IPS DF 4.7 (cell line): ENCODE measurements around the gene TENT5C.
"Not testable (repeated sequence)": the region's sequence is repeated elsewhere in the genome, so short reads cannot be mapped to it uniquely, and the experiment has no call there.

Experiments used
- DNase-seq: peaks from one replicate; pipeline ENCODE4 v3.0.0-alpha.2; 2013; ENCODE audit warnings: low spot score; ENCODE audit errors: extremely low read depth

TENT5C gene

DNA sequence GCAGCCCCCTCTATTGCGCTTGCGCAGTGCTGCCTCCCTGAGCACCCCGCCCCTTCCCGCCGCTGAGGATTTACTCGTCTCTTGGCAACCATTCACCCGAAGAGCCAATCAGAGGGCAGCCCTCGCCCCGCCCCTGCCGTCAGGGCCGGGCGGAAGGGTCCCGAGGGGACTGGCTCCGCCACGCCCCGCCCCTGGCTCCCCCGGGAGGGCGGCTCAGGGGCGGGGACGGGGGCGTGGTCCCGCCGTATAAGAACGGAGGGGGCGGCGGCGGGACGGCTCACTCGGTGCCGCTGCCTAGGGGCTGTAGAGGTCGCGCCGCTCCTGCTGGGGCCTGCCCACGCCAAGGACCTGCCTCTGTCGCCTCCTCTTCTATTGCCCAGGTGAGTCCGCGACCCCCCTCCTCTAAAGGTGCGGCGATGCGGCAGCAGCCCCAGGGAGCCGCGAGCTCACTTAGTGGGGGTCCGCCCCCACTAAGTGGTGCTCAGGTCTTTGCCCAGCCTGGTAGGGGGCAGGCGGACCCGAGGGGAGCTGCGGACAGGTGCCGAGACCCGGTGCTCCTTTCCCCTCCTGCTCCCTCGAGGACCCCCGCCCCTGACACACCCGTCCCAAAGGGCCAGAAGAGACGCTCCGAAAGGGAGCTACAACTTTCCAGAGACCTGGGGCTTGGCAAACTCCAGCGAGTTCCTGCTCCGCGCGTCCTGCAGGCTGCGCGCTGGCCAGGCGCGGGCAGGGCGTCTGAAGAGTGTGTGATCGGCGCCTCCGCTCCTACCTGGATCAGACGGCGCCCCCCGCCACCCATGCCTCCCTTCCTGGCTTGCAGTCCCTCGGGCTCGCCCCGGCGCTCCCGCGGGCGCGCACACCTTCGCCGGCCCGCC lies at the start of gene TENT5C:
TENT5C (plus strand) TSS at position 275 of the 875 bp plus-strand sequence. CDS start 16,821 bp downstream, outside the sequence.
- no peak for DNase-seq

DNA sequence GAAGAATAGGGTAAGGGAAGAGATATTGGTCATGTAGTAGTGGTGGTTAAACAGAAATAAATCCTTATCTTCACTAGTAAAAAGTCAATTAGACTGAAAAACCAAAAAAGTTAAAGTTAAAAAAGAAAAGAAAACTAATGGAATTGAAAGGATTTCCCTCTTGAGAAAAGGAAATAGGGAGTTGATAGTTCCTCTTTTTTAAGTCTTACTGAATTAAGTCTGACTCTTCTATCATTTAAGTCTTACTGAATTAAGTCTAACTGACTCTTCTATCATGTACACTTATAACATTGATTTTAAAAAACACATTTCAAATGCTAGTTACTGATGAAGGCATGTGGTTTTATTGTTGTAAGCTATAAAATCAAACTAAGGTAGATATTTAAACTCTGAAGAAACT lies 49.5 kb upstream of the TENT5C start:
- DNase-seq, result no peak

DNA sequence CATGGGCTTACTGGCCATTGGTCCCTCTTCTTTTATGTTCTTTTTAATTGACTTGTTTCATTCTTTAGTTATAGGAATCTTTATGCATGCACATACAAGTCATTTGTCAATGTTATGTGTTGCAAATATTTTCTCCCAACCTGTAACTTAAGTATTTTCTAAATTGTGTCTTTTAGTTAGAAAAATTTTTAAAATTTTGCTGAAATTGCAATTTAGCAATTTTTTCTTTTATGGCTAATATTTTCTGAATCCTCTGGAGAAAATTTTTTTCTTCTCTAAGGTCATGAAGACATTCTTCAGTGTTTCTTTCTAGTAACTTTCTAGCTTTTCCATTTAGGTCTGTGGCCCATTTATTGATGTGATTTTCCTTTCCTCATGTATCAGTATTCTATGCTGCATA lies 48.9 kb upstream of the TENT5C start:
- no peak for DNase-seq

DNA sequence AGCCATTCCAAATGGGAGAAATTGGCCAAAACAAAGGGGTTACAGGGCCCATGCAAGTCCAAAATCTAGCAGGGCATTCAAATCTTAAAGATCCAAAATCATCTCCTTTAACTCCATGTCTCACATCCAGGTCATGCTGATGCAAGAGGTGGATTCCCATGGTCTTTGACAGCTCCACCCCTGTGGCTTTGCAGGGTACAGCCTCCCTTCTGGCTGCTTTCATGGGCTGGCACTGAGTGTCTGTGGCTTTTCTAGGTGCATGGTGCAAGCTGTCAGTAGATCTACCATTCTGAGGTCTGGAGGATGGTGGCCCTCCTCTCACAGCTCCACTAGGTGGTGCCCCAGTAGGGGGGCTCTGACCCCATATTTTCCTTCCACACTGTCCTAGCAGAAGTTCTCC lies 47.4 kb upstream of the TENT5C start:
- not testable (repeated sequence) for DNase-seq

DNA sequence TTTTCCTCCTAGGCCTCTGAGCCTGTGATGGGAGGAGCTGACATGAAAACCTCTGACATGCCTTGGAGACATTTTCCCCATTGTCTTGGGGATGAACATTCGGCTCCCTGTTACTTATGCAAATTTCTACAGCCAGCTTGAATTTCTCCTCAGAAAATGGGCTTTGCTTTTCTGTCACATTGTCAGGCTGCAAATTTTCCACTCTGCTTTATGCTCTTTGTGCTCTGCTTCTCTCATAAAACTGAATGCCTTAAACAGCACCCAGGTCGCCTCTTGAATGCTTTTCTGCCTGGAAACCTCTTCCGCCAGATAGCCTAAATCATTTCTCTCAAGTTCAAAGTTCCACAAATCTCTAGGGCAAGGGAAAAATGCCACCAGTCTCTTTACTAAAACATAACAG lies 46.7 kb upstream of the TENT5C start:
- DNase-seq, result no peak

DNA sequence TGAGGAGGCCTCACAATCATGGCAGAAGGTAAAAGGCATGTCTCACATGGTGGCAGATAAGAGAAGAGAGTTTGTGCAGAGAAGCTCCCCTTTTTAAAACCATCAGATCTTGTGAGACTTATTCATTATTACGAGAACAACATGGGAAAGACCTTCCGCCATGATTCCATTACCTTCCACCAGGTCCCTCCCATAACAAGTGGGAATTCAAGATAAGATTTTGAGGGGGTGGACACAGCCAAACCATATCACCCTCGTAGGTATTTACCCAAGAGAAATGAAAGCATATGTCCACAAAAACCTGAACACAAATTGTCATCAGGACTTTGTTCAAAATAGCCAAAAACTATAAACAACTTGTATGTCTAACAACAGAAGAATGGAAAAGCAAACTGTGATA lies 45.9 kb upstream of the TENT5C start:
- no peak for DNase-seq

DNA sequence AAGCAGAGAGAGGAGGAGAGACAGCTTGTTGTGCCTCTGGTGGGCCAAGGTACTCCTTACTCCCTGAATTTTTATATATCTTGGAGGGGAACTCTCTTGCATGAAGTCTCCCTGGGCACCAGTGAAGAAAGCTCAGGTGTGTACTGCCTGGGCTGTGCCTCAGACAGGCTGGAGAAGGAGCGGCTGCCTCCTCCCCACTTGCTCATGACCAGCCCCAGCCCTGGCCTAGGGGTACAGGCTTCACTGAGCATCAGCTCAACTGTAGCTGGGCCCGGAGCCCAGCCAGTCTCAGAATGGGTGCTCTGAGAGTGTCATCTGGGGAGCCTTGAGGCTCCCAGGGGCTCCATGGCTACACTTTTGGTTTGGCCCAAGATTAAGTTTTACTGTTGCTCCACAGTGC lies 44.8 kb upstream of the TENT5C start:
- no peak for DNase-seq

DNA sequence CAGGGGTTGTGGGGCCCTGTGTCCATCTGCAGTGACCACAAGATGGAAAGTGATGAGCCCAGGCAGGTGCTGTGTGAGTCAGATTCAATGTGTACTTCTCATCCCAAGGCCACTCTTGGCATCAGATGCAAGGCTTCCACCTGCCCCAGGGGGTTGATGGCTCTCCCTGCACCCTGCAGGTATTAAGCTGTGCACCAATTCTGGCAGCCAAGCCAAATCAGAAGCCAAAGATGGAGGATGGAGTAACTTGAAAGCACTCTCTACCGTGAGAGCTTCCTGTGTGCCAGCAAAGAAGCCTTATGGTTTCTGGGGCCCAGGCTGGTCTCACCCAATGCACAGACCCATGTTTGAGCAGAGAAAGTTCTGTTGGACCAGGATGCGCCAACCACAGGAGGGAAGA lies 44.3 kb upstream of the TENT5C start:
- no peak for DNase-seq

DNA sequence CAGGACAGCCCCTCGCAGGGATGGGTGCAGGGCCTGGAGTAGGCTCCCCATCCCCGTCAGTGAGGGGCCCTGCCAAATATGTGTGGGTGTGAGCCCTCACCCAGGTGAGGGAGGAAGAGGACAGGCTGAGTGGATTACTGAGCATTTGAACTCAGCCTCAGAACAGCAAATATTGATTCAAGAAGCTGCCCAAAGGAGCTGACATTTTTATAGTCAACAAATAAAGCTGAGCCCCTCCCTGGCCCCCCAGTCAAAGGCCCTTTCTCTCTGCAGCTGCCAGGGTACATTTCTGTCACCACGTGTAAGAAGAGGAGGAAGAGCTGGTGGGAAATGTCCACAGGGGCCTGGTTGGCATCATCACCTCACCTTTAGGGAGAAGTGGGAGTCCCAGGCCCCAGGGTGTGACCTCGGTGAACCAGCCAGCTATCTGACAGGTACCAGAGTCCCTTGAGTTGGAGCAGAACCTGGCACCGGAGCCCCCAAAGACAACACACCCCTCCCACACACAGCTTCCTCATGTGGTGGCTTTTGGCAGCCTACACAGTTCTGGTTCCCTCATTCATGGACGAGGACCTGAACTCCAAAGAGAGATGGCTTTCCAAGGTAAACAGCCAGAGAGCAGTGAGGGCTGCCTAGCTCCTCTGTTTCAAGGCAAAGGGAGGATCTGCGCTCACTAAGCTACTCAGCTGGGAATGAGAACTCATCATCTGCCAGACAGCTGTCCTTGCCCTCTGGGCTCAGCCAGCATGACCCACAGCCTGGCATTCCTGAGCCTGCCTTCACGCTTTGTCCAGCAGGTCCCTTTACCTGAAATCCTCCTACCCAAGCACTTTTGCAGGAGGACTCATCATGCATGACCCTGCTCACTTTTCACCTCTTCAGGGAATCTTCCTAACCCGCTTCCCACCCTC lies 43.0 kb upstream of the TENT5C start:
- DNase-seq, result no peak

DNA sequence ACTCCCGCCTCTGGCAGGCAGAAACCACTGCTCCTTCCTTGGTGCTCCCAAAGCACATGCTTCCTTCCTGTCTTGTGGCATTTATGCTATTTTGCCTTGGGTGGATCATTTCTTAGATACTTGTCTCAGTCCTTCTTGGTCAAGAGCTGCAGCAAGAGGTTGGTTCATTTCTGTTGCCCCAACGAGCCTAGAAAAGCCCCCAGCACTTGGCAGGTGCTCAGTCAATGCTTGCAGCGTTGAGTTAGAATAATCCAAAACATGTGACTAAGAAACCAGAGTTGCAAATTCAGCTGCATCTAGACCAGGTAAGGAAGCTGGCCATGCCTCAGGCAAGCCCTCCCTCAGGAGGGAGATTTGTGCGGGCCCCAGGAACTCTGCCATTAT lies 42.4 kb upstream of the TENT5C start:
- no peak for DNase-seq

DNA sequence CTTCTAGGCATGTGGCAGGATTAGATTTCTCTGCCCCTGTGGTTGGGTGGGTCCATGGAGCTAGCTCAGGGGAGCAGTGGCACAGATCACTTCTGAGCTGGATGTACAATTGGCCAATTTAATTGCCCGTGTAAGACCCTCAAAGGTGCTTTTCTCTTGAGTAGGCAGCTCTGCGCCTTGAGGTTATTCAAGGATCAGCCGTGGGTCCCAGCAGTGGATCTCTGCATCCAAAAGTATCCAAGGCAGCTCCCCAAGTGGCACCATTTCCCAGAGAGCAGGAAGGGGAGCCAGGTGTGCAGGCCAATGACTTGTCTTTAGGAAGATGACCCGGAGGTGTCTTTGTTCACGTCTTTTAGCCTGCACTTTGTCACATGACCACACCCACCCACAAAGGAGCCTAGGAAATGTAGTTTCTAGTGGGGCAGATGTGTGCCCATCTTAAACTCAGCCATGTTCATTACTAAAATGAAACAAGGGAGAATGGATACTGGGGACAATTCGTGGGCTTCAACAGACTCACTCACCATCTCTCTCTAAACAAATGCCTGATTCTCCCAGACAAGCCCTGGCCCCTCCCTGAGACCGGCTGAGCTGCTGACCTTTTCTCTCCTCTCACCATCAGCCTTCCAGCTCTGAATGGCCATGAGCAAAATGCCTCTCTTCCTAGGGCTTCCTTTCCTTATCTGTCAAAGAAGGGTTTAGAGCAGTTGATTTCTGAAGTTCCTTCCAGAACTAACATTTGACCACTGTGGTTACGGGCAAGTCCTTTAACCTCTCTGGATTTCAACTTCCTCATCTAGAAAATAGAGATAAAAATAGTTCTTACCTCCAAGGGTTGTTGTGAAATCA lies 41.4 kb upstream of the TENT5C start:
- DNase-seq, result no peak

DNA sequence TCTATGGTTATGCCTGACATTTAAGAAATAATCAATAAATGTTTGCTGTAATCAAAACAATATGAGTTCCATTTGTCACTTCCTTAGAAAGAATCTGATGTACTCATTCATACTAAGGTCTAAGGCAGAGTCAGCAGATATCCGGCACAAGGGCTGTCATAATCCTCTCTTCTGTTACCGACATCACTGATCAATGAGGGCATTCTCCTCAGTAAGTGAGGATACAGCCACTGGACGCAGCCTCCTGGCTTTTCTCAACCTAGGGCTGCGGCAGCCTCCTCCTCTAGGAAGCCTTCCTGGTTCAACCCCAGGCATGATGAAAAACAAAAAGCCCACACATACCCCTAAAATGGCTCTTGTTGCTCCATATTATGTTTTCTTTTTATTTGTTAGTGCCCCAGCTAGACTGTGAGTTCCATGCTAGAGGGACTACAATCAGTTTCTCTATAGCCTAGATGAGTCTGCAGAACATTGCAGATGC lies 40.7 kb upstream of the TENT5C start:
- DNase-seq, result no peak

DNA sequence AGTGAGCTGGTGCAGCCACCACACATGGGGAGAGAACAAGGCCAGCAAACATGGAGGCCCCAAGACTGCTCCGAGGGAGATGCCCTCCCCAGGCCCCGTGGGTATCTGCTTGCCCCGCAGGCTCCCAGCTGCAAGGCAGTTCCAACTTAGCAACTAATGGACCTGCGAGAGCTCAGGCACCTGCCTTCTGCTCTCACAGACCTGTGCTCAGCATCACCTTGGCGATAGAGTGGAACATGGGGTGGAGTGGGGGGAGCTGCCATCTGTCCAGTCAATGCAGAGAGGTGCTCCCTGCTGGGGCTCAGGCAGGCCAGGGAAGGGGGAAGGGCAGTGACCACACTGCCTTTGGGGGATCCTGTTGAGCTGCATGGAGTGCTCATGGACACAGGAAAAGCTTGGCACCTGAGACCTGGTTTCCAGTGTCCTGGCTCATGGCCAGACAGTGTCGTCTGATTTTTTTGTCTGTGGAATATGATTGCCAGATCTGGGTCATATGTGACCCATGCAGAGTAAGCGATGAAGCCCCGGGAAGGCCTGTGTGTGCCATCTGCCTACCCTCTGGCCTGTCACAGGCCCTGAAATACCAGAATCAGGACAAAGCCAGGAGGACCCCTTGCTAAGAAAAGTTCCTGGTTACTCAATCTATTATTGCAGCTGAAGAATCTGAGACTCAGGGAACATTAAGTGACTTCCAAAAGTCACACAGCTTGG lies 39.9 kb upstream of the TENT5C start:
- no peak for DNase-seq

DNA sequence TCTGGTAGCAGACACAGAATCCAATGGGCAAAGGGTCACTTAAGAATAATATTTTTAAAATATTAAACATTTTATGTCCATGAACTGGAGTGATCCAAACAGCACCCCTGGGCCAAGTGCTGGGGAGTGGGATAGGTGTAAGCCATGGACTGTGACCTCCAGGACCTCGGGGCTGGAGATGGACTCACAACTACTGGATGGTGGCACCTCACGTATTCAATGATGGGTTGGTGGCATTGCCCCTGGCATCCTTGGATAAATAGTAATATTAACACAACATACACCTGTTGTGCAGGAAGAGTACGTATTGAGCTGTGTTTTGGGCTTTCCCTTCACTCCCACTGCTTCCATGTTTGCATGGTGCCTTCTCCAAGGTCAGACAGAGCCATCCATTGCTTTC lies 39.3 kb upstream of the TENT5C start:
- DNase-seq, result no peak

DNA sequence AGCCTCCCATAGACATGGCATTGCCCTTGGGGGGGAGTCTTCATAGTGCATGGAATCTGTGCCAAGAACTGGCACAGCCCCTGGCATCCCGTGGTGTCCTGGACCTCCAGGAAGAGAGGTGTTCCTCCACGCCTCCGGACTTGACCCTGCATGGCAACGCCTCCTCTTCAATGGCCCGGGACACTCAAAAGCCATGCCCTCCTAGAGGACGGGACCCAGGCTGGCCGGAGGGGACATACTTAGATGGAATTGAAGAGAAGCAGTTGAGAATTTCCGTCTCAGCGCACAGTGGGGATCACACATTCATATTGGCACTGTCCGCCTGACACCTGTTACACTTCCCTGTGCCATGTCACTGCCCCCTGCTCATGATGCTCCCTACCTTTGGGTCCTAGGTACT lies 38.4 kb upstream of the TENT5C start:
- DNase-seq, result no peak

DNA sequence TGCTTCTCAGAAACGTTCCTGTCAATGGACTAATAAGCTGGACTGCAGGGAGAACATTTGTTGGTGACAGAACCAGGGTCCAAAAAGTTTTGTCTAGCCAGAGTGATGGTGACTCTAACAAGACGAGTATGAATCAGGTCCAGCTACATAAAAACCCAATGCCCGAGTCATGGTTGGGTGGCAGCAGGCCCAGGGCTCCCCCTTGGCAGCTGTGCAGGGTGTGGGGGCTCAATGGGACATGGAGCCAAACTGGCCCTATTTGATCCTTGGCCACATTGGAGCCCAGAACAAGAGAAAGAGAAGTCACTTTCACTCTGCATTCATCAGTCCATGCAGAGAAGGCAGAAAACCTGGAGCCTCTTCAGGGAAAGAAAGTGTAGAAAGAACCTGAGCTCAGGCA lies 37.9 kb upstream of the TENT5C start:
- DNase-seq, result no peak

DNA sequence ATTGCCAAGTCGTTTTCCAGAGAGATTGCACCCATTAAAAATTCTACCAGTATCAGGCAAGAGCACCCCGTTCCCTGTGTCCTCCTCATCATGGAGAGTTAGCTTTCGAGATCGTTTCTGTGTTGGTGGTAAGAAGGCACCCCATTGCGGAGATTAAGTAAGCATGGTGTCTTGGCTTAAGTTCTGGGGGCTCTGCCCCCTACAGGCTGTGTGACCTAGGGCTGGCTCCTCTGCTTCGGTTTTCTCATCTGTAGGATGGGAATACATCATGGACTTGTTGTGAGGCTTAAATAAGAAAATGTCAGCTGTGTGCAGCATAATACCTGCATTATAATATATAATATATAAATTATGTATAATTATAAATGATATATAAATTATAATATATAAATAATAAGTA lies 36.8 kb upstream of the TENT5C start:
- no peak for DNase-seq

DNA sequence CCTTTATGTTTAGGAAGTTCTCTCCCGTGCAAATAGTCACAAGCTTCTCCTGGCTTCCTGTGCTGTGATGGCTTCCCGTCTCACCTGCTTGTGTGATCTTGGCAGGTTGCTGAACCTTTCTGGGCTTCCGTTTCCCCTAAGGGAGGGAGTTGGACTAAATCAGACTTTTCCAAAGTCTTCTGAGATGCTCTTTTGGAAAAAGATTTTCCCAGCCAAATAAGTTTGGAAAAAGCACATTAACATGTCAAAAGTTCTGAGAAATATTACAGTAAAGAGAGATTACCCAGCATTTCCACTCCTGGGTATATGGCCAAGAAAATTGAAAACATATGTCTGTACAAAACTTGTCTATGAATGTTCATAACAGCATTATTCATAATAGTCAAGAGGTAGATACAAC lies 36.0 kb upstream of the TENT5C start:
- DNase-seq, result no peak

DNA sequence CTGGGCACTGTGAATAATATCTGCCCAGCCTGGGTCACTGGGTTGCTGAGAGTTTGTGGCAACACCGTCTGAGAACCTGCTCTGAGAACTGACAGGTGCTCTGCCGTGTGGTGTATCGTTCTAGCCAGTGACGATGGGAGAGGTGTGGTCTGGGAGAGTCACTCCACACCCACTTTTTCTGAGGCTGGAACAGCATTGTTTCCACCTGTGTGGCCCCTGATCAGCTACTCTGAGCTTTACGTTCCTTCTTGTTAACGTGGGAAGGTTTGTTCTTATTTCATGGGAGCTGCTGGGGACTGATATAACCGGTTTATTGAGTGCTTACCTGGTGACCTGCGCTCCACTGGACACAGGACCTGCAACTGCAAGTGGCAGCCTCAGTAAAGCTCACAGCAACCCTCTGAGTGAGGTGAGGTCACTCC lies 34.8 kb upstream of the TENT5C start:
- no peak for DNase-seq

DNA sequence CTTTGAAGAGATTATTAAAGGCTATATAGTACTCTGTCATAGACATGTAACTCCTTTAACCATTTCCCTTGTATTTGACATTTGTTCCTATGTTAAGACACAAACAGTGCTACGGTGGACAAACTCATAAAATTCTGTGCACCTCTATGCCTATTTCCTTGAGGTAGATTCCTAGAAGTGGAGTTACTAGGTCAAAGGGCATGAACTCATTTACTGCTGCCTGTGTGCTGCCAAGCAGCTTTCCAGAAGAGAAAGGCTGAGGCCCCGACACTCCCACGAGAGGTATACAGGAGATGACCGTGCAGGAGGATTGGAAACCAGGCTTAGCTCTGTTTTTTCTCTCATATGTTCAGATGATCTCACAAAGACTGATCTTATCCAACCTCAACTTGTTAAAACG lies 34.4 kb upstream of the TENT5C start:
- DNase-seq, result no peak

DNA sequence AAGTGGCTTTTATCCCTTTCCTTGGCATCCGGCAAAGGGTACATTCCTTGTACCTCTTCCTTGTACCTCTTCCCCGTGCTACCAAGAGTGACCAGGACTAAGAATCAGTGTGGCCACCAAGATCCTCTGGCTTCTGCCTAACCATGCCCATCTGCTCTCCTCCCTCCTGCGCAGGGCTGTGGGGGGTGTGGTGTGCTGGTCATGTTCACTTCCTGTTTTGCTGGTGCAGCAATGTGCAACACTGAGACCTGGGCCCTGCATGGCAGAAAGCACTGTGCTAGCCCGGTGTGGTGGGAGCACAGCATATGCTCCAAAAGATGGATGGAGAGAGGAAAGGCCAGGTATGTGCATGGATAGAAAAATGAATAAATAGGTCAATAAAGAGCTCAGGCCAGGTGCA lies 33.3 kb upstream of the TENT5C start:
- DNase-seq, result no peak
